CD4-positive, alpha-beta memory T cell (primary cell): ENCODE data around the gene ITGB1BP2. TPM values are rescaled to one million over a fixed set of nuclear protein-coding genes. Genes with fewer than 3 reads are reported as not detected.
A peak's percentile ranks its signal among the peaks of the same experiment; 100 is the strongest.

ENCODE experiments used
- CTCF ChIA-PET: fragments of 350-600 bp; sonication (Branson Sonifier 250); formaldehyde crosslinking; loops from one replicate; lab custom pipeline; 2021; ENCODE audit warnings: inconsistent platforms; ENCODE audit not compliant: partially characterized antibody; lab: Charles Lee
- POLR2A ChIA-PET: fragments of 350-600 bp; sonication (Branson Sonifier 250); formaldehyde crosslinking; loops from one replicate; lab custom pipeline; 2021; ENCODE audit not compliant: partially characterized antibody; lab: Charles Lee
- DNase-seq, 5 donors: peaks; one replicate each; pipeline versions ENCODE4 v3.0.0 to v3.0.0-alpha.2; 2020 to 2022; ENCODE audit warnings: mixed read lengths in 1 of 5
- H3K27ac ChIP-seq: one replicate; pipeline ENCODE4 v1.7.0; 2013; ENCODE audit warnings: low read depth, low read length
- H3K27me3 ChIP-seq: 2 replicates; pipeline ENCODE4 v1.7.0; 2013; ENCODE audit warnings: mild to moderate bottlenecking, low read length, moderate library complexity; ENCODE audit not compliant: insufficient read depth
- H3K36me3 ChIP-seq: 2 replicates; pipeline ENCODE4 v1.7.0; 2013; ENCODE audit warnings: mild to moderate bottlenecking, low read length, moderate library complexity; ENCODE audit not compliant: insufficient read depth
- H3K4me1 ChIP-seq: 2 replicates; pipeline ENCODE4 v1.7.0; 2013; ENCODE audit warnings: mild to moderate bottlenecking, low read length, moderate library complexity; ENCODE audit not compliant: insufficient read depth
- H3K4me3 ChIP-seq, 2 donors: one replicate each; pipeline ENCODE4 v1.7.0; 2013; ENCODE audit warnings: low read length in 2 of 2, mild to moderate bottlenecking in 1 of 2
- H3K9me3 ChIP-seq, 2 donors: one replicate each; pipeline ENCODE4 v1.7.0; 2013; ENCODE audit warnings: low read length in 2 of 2, control low read depth in 1 of 2; ENCODE audit not compliant: control insufficient read depth in 1 of 2
- H3K27ac Mint-ChIP-seq, 7 donors: one replicate each; pipeline ENCODE4 v1.8.0; 2020 to 2021; ENCODE audit warnings: mixed read lengths in 7 of 7, mild to moderate bottlenecking in 6 of 7, inconsistent platforms in 3 of 7, moderate library complexity in 3 of 7
- H3K27me3 Mint-ChIP-seq, 2 donors: one replicate each; pipeline ENCODE4 v1.8.0; 2020 to 2021; ENCODE audit warnings: mixed read lengths in 2 of 2
- H3K36me3 Mint-ChIP-seq, 2 donors: one replicate each; pipeline ENCODE4 v1.8.0; 2020 to 2021; ENCODE audit warnings: mixed read lengths in 2 of 2, inconsistent platforms in 1 of 2, mild to moderate bottlenecking in 1 of 2
- H3K4me1 Mint-ChIP-seq, 4 donors: one replicate each; pipeline ENCODE4 v1.8.0; 2020 to 2021; ENCODE audit warnings: mixed read lengths in 4 of 4, mild to moderate bottlenecking in 1 of 4
- H3K4me3 Mint-ChIP-seq, 8 donors: one replicate each; pipeline ENCODE4 v1.8.0; 2020 to 2021; ENCODE audit warnings: mixed read lengths in 8 of 8, mild to moderate bottlenecking in 7 of 8, moderate library complexity in 6 of 8, inconsistent platforms in 3 of 8
- H3K9me3 Mint-ChIP-seq, 8 donors: one replicate each; pipeline ENCODE4 v1.8.0; 2020 to 2021; ENCODE audit warnings: mixed read lengths in 8 of 8, mild to moderate bottlenecking in 5 of 8, inconsistent platforms in 3 of 8, moderate library complexity in 1 of 8
- intact Hi-C: fragments of 100-400 bp; cut with micrococcal nuclease; formaldehyde crosslinking; loops from one replicate; pipeline ENCODE4 v1.15.1; 2023
- polyA plus RNA-seq, 2 donors: library from polyadenylated mRNA; unstranded; fragments of 300-500 nt; fragmentation: Illumina TruSeq; gene quantifications; one replicate each; pipeline ENCODE4 v1.2.3, GENCODE V29; 2021
- total RNA-seq, 2 experiments: library from RNA; stranded (reverse); gene quantifications; one replicate each; pipeline ENCODE4 v1.2.3, GENCODE V29; 2021

The ITGB1BP2 gene
- total and polyA plus RNA-seq, 4 experiments from 2014 or later = 3.5 TPM; not detected in 2

GRCh38 chrX:71283403-71284143, 18.0 kb upstream of the ITGB1BP2 start, which contains the start of gene NONO:
Gene NONO (plus strand): TSS chrX:71283635. CDS start chrX:71290638, 7,003 bp downstream.
- Mint-ChIP-seq H3K27ac (peak within 1 kb of the TSS; percentile 97 to 100 (median 99)), H3K36me3 (peaks cover 0 to 17% of the 10 kb centered on the region in 2 donors), H3K4me3 (peak within 1 kb of the TSS; percentile 96 to 100 (median 98)), H3K4me1 (peaks cover 7 to 42% (median 13%) of the 10 kb centered on the region in 4 donors), H3K27me3 (no peaks in the 10 kb centered on the region), H3K9me3 (no peaks in the 10 kb centered on the region)
- peak within 1 kb of the TSS; percentile 62 to 63 for H3K4me3 ChIP-seq
- H3K9me3 ChIP-seq = no peaks in the 10 kb centered on the region
- DNase-seq = peak; percentile 86 to 95 (median 92)
- peak within 1 kb of the TSS; percentile 95 for H3K27ac ChIP-seq
- ChIA-PET CTCF (interaction anchor here (0.6 to 1.5 kb wide), 9 partner anchors 20 to 102 kb away, joined by 3 to 7 read pairs (median 3); partner anchors contain the start of gene ZMYM3), POLR2A (interaction anchor here (0.7 to 2.4 kb wide), 15 partner anchors 9 to 249 kb away, joined by 3 to 52 read pairs (median 6); partner anchors contain the start of genes FOXO4, IL2RG, MED12 and OGT)
- peaks cover 34% of the 10 kb centered on the region for H3K4me1 ChIP-seq
- intact Hi-C loops = loop anchor here (1.0 kb wide), 5 partner anchors 29 to 249 kb away; partner anchors contain the start of genes SNX12, TAF1 and ZMYM3
- H3K36me3 ChIP-seq = no peaks in the 10 kb centered on the region
- H3K27me3 ChIP-seq = no peaks in the 10 kb centered on the region

GRCh38 chrX:71285929-71286328, 15.6 kb upstream of the ITGB1BP2 start:
- Histone ChIP-seq H3K27ac (peak overlapping the region; percentile 95), H3K9me3 (no peaks in the 10 kb centered on the region), H3K4me1 (peaks cover 43% of the 10 kb centered on the region), H3K36me3 (peaks cover 6% of the 10 kb centered on the region), H3K4me3 (no peak overlapping the region), H3K27me3 (no peaks in the 10 kb centered on the region)
- CTCF ChIA-PET = no interaction called here
- POLR2A ChIA-PET = interaction anchor here (1.2 kb wide), 1 partner anchor 80 kb away, joined by 3 read pairs; the partner anchor contains the start of gene TAF1
- H3K4me3 Mint-ChIP-seq = peak overlapping the region in 7 of 8 donors; percentile 53 to 99 (median 73)
- no peaks in the 10 kb centered on the region for H3K27me3 Mint-ChIP-seq
- H3K27ac Mint-ChIP-seq = peak overlapping the region in 4 of 7 donors; percentile 8 to 99 (median 42)
- H3K9me3 Mint-ChIP-seq = no peaks in the 10 kb centered on the region
- peaks cover 0 to 25% of the 10 kb centered on the region in 2 donors for H3K36me3 Mint-ChIP-seq
- no peak for DNase-seq
- peaks cover 13 to 47% (median 17%) of the 10 kb centered on the region in 4 donors for H3K4me1 Mint-ChIP-seq
- intact Hi-C loops = no loop called here

GRCh38 chrX:71291381-71291780, 10.2 kb upstream of the ITGB1BP2 start:
- Mint-ChIP-seq H3K4me1 (peaks cover 8 to 17% (median 8%) of the 10 kb centered on the region in 4 donors), H3K27ac (peak overlapping the region in 1 of 7 donors; percentile 50), H3K4me3 (no peak overlapping the region), H3K9me3 (no peaks in the 10 kb centered on the region), H3K36me3 (peaks cover 15 to 37% of the 10 kb centered on the region in 2 donors), H3K27me3 (no peaks in the 10 kb centered on the region)
- DNase-seq = no peak
- Histone ChIP-seq H3K27me3 (no peaks in the 10 kb centered on the region), H3K4me1 (peaks cover 25% of the 10 kb centered on the region), H3K9me3 (no peaks in the 10 kb centered on the region), H3K4me3 (no peak overlapping the region), H3K36me3 (peaks cover 37% of the 10 kb centered on the region), H3K27ac (no peak overlapping the region)
- POLR2A ChIA-PET = interaction anchor here (0.6 kb wide), 2 partner anchors 29 to 44 kb away, joined by 3 to 4 read pairs; no protein-coding TSS in a partner anchor
- intact Hi-C loops = no loop called here
- CTCF ChIA-PET = no interaction called here

- Mint-ChIP-seq H3K9me3 (no peaks in the 10 kb centered on the region), H3K27ac (peak overlapping the region in 1 of 7 donors; percentile 41), H3K4me1 (peaks cover 7 to 13% (median 8%) of the 10 kb centered on the region in 4 donors), H3K4me3 (no peak overlapping the region), H3K27me3 (no peaks in the 10 kb centered on the region), H3K36me3 (peaks cover 24 to 51% of the 10 kb centered on the region in 2 donors)
- intact Hi-C loops = no loop called here
- Histone ChIP-seq H3K27ac (no peak overlapping the region), H3K4me1 (peaks cover 16% of the 10 kb centered on the region), H3K36me3 (peaks cover 51% of the 10 kb centered on the region), H3K4me3 (no peak overlapping the region), H3K9me3 (no peaks in the 10 kb centered on the region), H3K27me3 (no peaks in the 10 kb centered on the region)
- ChIA-PET POLR2A (interaction anchor here (0.5 to 0.7 kb wide), 3 partner anchors 9 to 104 kb away, joined by 3 to 6 read pairs (median 3); partner anchors contain the start of gene NONO), CTCF (no interaction called here)
- no peak for DNase-seq
Observed at GRCh38 chrX:71292669-71293365, 8.7 kb upstream of the ITGB1BP2 start.

- Mint-ChIP-seq H3K27ac (peak overlapping the region in 1 of 7 donors; percentile 61), H3K4me1 (peaks cover 0 to 2% (median 0%) of the 10 kb centered on the region in 4 donors), H3K27me3 (no peaks in the 10 kb centered on the region), H3K9me3 (no peaks in the 10 kb centered on the region), H3K36me3 (peaks cover 36 to 68% of the 10 kb centered on the region in 2 donors), H3K4me3 (no peak overlapping the region)
- Histone ChIP-seq H3K4me3 (no peak overlapping the region), H3K27ac (no peak overlapping the region), H3K9me3 (no peaks in the 10 kb centered on the region), H3K4me1 (no peaks in the 10 kb centered on the region), H3K27me3 (no peaks in the 10 kb centered on the region), H3K36me3 (peaks cover 57% of the 10 kb centered on the region)
- intact Hi-C loops = no loop called here
- DNase-seq = no peak
- ChIA-PET POLR2A (no interaction called here), CTCF (no interaction called here)
Observed at GRCh38 chrX:71296806-71297205, 4.7 kb upstream of the ITGB1BP2 start.

- Mint-ChIP-seq H3K9me3 (no peaks in the 10 kb centered on the region), H3K4me1 (peaks cover 0 to 7% (median 6%) of the 10 kb centered on the region in 4 donors), H3K27ac (peak overlapping the region in 3 of 7 donors; percentile 1 to 85 (median 35)), H3K27me3 (no peaks in the 10 kb centered on the region), H3K4me3 (no peak overlapping the region), H3K36me3 (peaks cover 29 to 60% of the 10 kb centered on the region in 2 donors)
- intact Hi-C loops = no loop called here
- Histone ChIP-seq H3K4me1 (peaks cover 5% of the 10 kb centered on the region), H3K4me3 (no peak overlapping the region), H3K27ac (no peak overlapping the region), H3K36me3 (peaks cover 48% of the 10 kb centered on the region), H3K27me3 (no peaks in the 10 kb centered on the region), H3K9me3 (no peaks in the 10 kb centered on the region)
- POLR2A ChIA-PET = no interaction called here
- CTCF ChIA-PET = no interaction called here
- DNase-seq = no peak
Observed at GRCh38 chrX:71298119-71298518, 3.4 kb upstream of the ITGB1BP2 start.
